ENCODE data around the gene CACNG4. TPM values are rescaled to one million over a fixed set of nuclear protein-coding genes. Genes with fewer than 3 reads are reported as not detected.

CACNG4 gene
- total and polyA plus RNA-seq, 4 donors, result not detected

GRCh38 chr17:66948061-66948750, 16.3 kb upstream of the CACNG4 start:
- H3K4me3 ChIP-seq (ENCODE audit: low read length in 2 of 2), result no peak overlapping the region
- ATAC-seq (ENCODE audit: low FRiP score) (no peak), DNase-seq (no peak)
- no peaks in the 10 kb centered on the region for H3K36me3 ChIP-seq (ENCODE audit: control insufficient read depth in 1 of 2, insufficient read depth in 2 of 2, low read length in 1 of 2)
- intact Hi-C loops (cut with DNase I), result no loop called here
- no peaks in the 10 kb centered on the region for H3K9me3 ChIP-seq (ENCODE audit: control insufficient read depth, low read length)
- no peaks in the 10 kb centered on the region for H3K4me1 ChIP-seq (ENCODE audit: control insufficient read depth in 1 of 2, insufficient read depth in 2 of 2, low read length in 2 of 2)
- H3K27ac ChIP-seq (ENCODE audit: low read depth in 1 of 2, low read length in 2 of 2), result no peak overlapping the region
- 86 to 92% methylated on average over 11 of the region's 11 CpGs for WGBS, 2 donors
- H3K27me3 ChIP-seq (ENCODE audit: control insufficient read depth in 1 of 2, insufficient read depth in 2 of 2, low read length in 1 of 2), result no peaks in the 10 kb centered on the region

DNA sequence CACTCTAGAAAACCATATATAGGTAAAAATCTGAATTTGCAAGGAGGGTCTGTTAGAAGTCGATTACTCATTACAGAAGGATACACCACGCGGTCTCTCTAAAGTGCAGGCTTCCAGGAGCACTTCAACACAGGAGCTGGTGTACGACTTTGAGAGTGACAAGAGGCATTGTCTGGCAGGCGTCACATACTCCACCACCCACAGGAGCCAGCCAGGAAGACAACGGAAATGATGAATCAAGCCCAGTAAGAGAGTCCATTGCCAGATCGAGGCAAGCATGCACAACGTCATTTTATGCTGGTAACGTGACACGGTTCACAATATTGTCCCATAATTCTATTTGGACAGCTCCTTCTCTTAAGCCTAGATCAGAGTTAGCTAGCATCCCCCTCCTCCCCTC, 15.0 kb upstream of the CACNG4 start:
- WGBS, 2 donors, result 67 to 70% methylated on average over 10 of the region's 10 CpGs
- H3K27ac ChIP-seq (ENCODE audit: low read depth in 1 of 2, low read length in 2 of 2), result no peak overlapping the region
- intact Hi-C loops (cut with DNase I), result no loop called here

GRCh38 chr17:66950325-66950724, 14.2 kb upstream of the CACNG4 start:
- H3K4me1 ChIP-seq (ENCODE audit: control insufficient read depth in 1 of 2, insufficient read depth in 2 of 2, low read length in 2 of 2), result no peaks in the 10 kb centered on the region

More for the DNA sequence above, 15.0 kb upstream of the CACNG4 start:
- DNase-seq, result no peak
- Histone ChIP-seq H3K4me3 (ENCODE audit: low read length in 2 of 2) (no peak overlapping the region), H3K27me3 (ENCODE audit: control insufficient read depth in 1 of 2, insufficient read depth in 2 of 2, low read length in 1 of 2) (no peaks in the 10 kb centered on the region), H3K36me3 (ENCODE audit: control insufficient read depth in 1 of 2, insufficient read depth in 2 of 2, low read length in 1 of 2) (no peaks in the 10 kb centered on the region), H3K4me1 (ENCODE audit: control insufficient read depth in 1 of 2, insufficient read depth in 2 of 2, low read length in 2 of 2) (no peaks in the 10 kb centered on the region), H3K9me3 (ENCODE audit: control insufficient read depth, low read length) (no peaks in the 10 kb centered on the region)
- ATAC-seq (ENCODE audit: low FRiP score), result no peak

DNA sequence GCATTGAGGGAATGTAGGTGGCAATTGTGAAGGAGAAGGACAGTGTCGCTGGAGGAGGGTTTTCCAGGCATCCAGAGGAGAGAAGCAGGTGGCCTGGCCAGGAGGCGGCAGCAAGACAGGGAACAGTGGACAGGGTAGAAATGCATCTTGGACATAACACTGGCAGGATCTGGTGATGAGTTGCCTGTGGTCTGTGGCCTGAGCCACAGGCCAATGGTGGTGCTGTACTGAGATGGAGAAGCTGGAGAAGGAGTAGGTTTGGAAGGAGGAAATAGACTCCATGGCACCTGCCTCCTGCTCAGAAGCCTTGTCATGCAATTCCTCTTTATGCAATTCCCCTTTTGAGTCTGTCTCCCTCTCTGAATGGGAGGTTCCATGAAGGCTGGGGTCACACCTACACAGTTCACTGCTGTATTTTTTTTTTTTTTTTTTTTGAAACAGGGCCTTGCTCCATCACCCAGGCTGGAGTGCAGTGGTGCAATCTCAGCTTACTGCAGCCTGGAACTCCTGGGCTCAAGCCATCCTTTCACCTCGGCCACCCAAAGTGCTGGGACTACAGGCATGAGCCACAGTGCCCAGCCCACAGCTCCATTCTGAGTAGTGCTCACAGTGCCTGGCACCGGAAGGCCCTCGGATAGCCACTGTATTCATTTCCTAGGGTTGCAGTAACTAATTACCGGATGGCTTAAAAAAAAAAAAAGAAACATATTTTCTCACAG, 13.5 kb upstream of the CACNG4 start:
- H3K4me3 ChIP-seq (ENCODE audit: low read length in 2 of 2), result no peak overlapping the region
- intact Hi-C loops (cut with DNase I), result no loop called here
- ATAC-seq (ENCODE audit: low FRiP score) (no peak), DNase-seq (no peak)
- H3K9me3 ChIP-seq (ENCODE audit: control insufficient read depth, low read length), result no peaks in the 10 kb centered on the region
- H3K36me3 ChIP-seq (ENCODE audit: control insufficient read depth in 1 of 2, insufficient read depth in 2 of 2, low read length in 1 of 2), result no peaks in the 10 kb centered on the region
- no peaks in the 10 kb centered on the region for H3K4me1 ChIP-seq (ENCODE audit: control insufficient read depth in 1 of 2, insufficient read depth in 2 of 2, low read length in 2 of 2)
- 93 to 96% methylated on average over 6 of the region's 6 CpGs for WGBS, 2 donors
- H3K27me3 ChIP-seq (ENCODE audit: control insufficient read depth in 1 of 2, insufficient read depth in 2 of 2, low read length in 1 of 2), result no peaks in the 10 kb centered on the region
- no peak overlapping the region for H3K27ac ChIP-seq (ENCODE audit: low read depth in 1 of 2, low read length in 2 of 2)

More at GRCh38 chr17:66950325-66950724, 14.2 kb upstream of the CACNG4 start:
- Histone ChIP-seq H3K4me3 (ENCODE audit: low read length in 2 of 2) (no peak overlapping the region), H3K27me3 (ENCODE audit: control insufficient read depth in 1 of 2, insufficient read depth in 2 of 2, low read length in 1 of 2) (no peaks in the 10 kb centered on the region), H3K9me3 (ENCODE audit: control insufficient read depth, low read length) (no peaks in the 10 kb centered on the region), H3K36me3 (ENCODE audit: control insufficient read depth in 1 of 2, insufficient read depth in 2 of 2, low read length in 1 of 2) (no peaks in the 10 kb centered on the region), H3K27ac (ENCODE audit: low read depth in 1 of 2, low read length in 2 of 2) (no peak overlapping the region)
- intact Hi-C loops (cut with DNase I), result no loop called here
- DNase-seq (no peak), ATAC-seq (ENCODE audit: low FRiP score) (no peak)
- 91 to 92% methylated on average over 3 of the region's 3 CpGs for WGBS, 2 donors

GRCh38 chr17:66951605-66951953, 12.9 kb upstream of the CACNG4 start:
- DNase-seq (no peak), ATAC-seq (ENCODE audit: low FRiP score) (no peak)
- no peaks in the 10 kb centered on the region for H3K27me3 ChIP-seq (ENCODE audit: control insufficient read depth in 1 of 2, insufficient read depth in 2 of 2, low read length in 1 of 2)
- H3K36me3 ChIP-seq (ENCODE audit: control insufficient read depth in 1 of 2, insufficient read depth in 2 of 2, low read length in 1 of 2), result no peaks in the 10 kb centered on the region
- H3K4me3 ChIP-seq (ENCODE audit: low read length in 2 of 2), result no peak overlapping the region
- H3K4me1 ChIP-seq (ENCODE audit: control insufficient read depth in 1 of 2, insufficient read depth in 2 of 2, low read length in 2 of 2), result no peaks in the 10 kb centered on the region
- intact Hi-C loops (cut with DNase I), result no loop called here
- H3K27ac ChIP-seq (ENCODE audit: low read depth in 1 of 2, low read length in 2 of 2), result no peak overlapping the region
- H3K9me3 ChIP-seq (ENCODE audit: control insufficient read depth, low read length), result no peaks in the 10 kb centered on the region
- 82 to 95% methylated on average over 4 of the region's 4 CpGs for WGBS, 2 donors

- H3K4me3 ChIP-seq (ENCODE audit: low read length in 2 of 2), result no peak overlapping the region
- intact Hi-C loops (cut with DNase I), result no loop called here
- H3K36me3 ChIP-seq (ENCODE audit: control insufficient read depth in 1 of 2, insufficient read depth in 2 of 2, low read length in 1 of 2), result no peaks in the 10 kb centered on the region
- no peaks in the 10 kb centered on the region for H3K4me1 ChIP-seq (ENCODE audit: control insufficient read depth in 1 of 2, insufficient read depth in 2 of 2, low read length in 2 of 2)
- DNase-seq (no peak), ATAC-seq (ENCODE audit: low FRiP score) (no peak)
- no peaks in the 10 kb centered on the region for H3K27me3 ChIP-seq (ENCODE audit: control insufficient read depth in 1 of 2, insufficient read depth in 2 of 2, low read length in 1 of 2)
- WGBS, 2 donors, result 52 to 64% methylated on average over 10 of the region's 10 CpGs
- no peaks in the 10 kb centered on the region for H3K9me3 ChIP-seq (ENCODE audit: control insufficient read depth, low read length)
- H3K27ac ChIP-seq (ENCODE audit: low read depth in 1 of 2, low read length in 2 of 2), result no peak overlapping the region
These were observed 12.4 kb upstream of the CACNG4 start for GRCh38 chr17:66952031-66952524.

- WGBS, 2 donors, result 87 to 89% methylated on average over 14 of the region's 14 CpGs
- Histone ChIP-seq H3K9me3 (ENCODE audit: control insufficient read depth, low read length) (no peaks in the 10 kb centered on the region), H3K4me1 (ENCODE audit: control insufficient read depth in 1 of 2, insufficient read depth in 2 of 2, low read length in 2 of 2) (no peaks in the 10 kb centered on the region), H3K4me3 (ENCODE audit: low read length in 2 of 2) (no peak overlapping the region), H3K36me3 (ENCODE audit: control insufficient read depth in 1 of 2, insufficient read depth in 2 of 2, low read length in 1 of 2) (no peaks in the 10 kb centered on the region), H3K27ac (ENCODE audit: low read depth in 1 of 2, low read length in 2 of 2) (no peak overlapping the region), H3K27me3 (ENCODE audit: control insufficient read depth in 1 of 2, insufficient read depth in 2 of 2, low read length in 1 of 2) (no peaks in the 10 kb centered on the region)
- intact Hi-C loops (cut with DNase I), result no loop called here
- DNase-seq (no peak), ATAC-seq (ENCODE audit: low FRiP score) (no peak)
These were observed 11.6 kb upstream of the CACNG4 start for GRCh38 chr17:66952681-66953629.

- intact Hi-C loops (cut with DNase I), result no loop called here
- Histone ChIP-seq H3K4me1 (ENCODE audit: control insufficient read depth in 1 of 2, insufficient read depth in 2 of 2, low read length in 2 of 2) (no peaks in the 10 kb centered on the region), H3K9me3 (ENCODE audit: control insufficient read depth, low read length) (no peaks in the 10 kb centered on the region), H3K4me3 (ENCODE audit: low read length in 2 of 2) (no peak overlapping the region), H3K27me3 (ENCODE audit: control insufficient read depth in 1 of 2, insufficient read depth in 2 of 2, low read length in 1 of 2) (no peaks in the 10 kb centered on the region), H3K27ac (ENCODE audit: low read depth in 1 of 2, low read length in 2 of 2) (no peak overlapping the region), H3K36me3 (ENCODE audit: control insufficient read depth in 1 of 2, insufficient read depth in 2 of 2, low read length in 1 of 2) (no peaks in the 10 kb centered on the region)
- ATAC-seq (ENCODE audit: low FRiP score) (no peak), DNase-seq (no peak)
- 14 to 15% methylated on average over 7 of the region's 7 CpGs for WGBS, 2 donors
These were observed 10.9 kb upstream of the CACNG4 start for GRCh38 chr17:66953630-66954020.

Data from aorta (tissue), 5 donors.